Measurements from ENCODE around the gene GMEB1.
"Not testable (repeated sequence)": the region's sequence is repeated elsewhere in the genome, so short reads cannot be mapped to it uniquely, and the experiment has no call there.

GMEB1 gene

GRCh38 chr1:28671254-28671780 lies 2.7 kb downstream of the GMEB1 start:
- no peak for DNase-seq (ENCODE audit: low spot score)

GRCh38 chr1:28672971-28673370 lies 4.4 kb downstream of the GMEB1 start:
- not testable (repeated sequence) for DNase-seq (ENCODE audit: low spot score)

GRCh38 chr1:28675924-28676257 lies 7.3 kb downstream of the GMEB1 start:
- no peak for DNase-seq (ENCODE audit: low spot score)

DNA sequence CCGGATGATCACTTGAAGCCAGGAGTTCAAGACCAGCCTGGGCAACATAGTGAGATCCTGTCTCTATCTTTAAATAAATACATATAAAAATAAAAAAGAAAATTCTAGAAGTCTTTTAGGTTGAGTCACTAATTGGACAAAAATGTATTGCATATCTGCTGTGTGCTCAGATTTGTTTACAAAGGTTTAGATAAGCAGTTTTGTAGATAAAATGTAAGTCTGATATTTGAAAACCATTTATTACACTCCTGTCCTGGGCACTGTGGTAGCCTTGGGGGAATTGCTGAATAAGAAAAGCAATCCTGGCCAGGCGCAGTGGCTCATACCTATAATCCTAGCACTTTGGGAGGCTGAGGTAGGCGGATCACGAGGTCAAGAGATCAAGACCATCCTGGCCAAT lies 11.6 kb downstream of the GMEB1 start:
- no peak for DNase-seq (ENCODE audit: low spot score)

GRCh38 chr1:28682840-28683239 lies 14.3 kb downstream of the GMEB1 start:
- no peak for DNase-seq (ENCODE audit: low spot score)

DNA sequence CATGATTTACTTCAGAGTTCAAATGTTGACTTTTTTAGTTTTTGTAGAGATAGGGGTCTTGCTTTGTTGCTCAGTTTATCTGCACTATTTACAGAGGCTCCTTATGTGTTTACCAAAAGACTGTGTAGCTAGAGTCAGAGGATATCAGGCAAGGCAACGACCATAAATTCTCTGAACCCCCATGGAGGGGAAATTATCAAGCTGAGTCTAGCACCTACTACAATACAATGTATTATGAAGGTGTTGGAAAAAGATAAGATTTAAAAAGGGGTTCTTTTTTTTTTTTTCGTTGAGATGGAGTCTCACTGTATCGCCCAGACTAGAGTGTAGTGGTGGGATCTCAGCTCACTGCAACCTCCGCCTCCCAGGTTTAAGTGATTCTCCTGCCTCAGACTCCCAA lies 16.4 kb downstream of the GMEB1 start:
- no peak for DNase-seq (ENCODE audit: low spot score)

GRCh38 chr1:28691627-28692026 lies 23.0 kb downstream of the GMEB1 start:
- not testable (repeated sequence) for DNase-seq (ENCODE audit: low spot score)

- DNase-seq (ENCODE audit: low spot score), result no peak
Observed at GRCh38 chr1:28703629-28704028, 35.0 kb downstream of the GMEB1 start.

DNA sequence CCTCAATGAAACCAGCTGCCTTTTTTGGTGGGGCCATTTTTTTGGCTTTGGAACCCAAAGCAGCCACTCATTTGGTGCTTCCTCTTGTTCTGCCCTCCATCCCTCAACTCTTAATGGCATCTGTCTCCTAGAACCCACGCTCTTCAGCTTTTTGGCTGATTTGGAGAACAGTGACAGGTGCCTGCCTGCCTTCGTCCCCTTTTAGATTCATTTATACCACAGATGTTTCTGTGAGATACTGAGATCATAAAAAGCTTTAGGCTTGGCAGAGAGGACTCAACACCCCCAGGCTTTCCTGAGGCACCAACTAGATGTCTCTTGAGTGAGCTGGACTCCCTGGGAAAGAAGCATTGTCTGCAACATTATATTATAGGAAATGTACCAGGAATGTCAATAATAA lies 47.8 kb downstream of the GMEB1 start:
- DNase-seq (ENCODE audit: low spot score), result no peak

- DNase-seq (ENCODE audit: low spot score), result no peak
Observed at GRCh38 chr1:28718166-28718565, 49.6 kb downstream of the GMEB1 start.

- DNase-seq (ENCODE audit: low spot score), result no peak
Observed at GRCh38 chr1:28718586-28719331, 50.2 kb downstream of the GMEB1 start.

GRCh38 chr1:28719332-28719619 lies 50.7 kb downstream of the GMEB1 start:
- DNase-seq (ENCODE audit: low spot score), result no peak

GRCh38 chr1:28720376-28720775 lies 51.8 kb downstream of the GMEB1 start:
- no peak for DNase-seq (ENCODE audit: low spot score)

- peak; percentile 23 for DNase-seq (ENCODE audit: low spot score)
Observed at GRCh38 chr1:28721927-28722326, 53.3 kb downstream of the GMEB1 start.

DNA sequence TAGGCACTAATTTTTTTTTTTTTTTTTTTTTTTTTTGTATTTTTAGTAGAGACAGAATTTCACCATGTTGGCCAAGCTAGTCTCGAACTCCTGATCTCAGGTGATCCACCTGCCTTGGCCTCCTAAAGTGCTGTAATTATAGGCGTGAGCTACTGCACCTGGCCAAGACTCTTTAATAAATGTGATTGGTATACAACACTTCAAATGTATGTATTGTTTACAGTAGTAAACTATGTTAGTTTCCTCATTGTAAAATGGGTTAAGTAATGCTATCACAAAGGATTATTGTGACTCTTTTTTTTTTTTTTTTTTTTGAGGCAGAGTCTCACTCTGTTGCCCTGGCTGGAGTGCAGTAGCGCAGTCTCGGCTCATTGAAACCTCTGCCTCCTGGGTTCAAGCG lies 56.8 kb downstream of the GMEB1 start:
- not testable (repeated sequence) for DNase-seq (ENCODE audit: low spot score)

DNA sequence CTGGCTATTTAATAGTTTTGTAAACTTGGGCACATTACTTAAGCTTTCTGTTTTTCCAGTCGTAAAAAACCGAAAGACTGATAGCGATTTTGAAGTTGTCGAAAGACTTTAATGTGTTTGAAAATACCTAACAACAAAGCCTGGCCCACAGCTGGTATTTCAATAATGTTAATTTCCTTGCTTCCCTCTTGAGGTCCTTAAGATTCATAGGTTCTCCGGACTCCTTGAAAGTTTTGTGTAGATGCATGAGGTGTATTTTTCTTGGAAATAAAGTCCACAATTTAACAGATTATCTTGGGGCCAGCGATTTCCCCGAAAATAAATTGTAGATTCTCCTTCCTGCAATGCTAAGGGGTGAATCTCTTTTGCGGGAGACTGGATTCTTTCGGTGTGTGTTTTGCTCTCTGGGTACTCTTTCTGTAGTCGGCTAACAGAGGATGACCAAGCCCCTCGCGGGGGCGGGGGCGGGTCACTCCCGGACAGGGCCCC lies 67.4 kb downstream of the GMEB1 start:
- DNase-seq (ENCODE audit: low spot score), result no peak

- DNase-seq (ENCODE audit: low spot score), result peak; percentile 94
Observed at GRCh38 chr1:28736450-28737306, 68.1 kb downstream of the GMEB1 start, which contains the start of gene YTHDF2. Gene YTHDF2 (plus strand): TSS chr1:28736940. CDS start chr1:28737121, 181 bp downstream.

- DNase-seq (ENCODE audit: low spot score), result peak; percentile 59
Observed at GRCh38 chr1:28737307-28738132, 68.9 kb downstream of the GMEB1 start.

DNA sequence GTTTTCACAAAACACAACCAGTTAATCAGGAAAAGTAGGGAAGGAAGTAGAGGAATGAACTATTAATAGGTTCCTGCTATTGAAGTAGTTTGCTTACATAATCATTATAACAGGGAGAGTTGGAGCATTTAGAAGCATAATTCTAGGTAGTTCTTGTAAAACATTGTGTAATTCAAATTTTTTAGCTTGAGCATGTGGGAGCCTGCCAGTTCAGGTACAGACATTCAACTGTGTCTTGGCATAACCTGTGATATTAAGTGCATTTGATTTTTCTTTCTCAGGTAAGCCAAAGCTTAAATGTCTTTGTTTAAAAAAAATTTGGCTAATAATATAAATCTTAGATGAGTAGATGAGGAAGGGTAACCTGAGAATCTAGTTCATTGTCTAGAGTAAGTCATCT lies 71.5 kb downstream of the GMEB1 start:
- DNase-seq (ENCODE audit: low spot score), result no peak

GRCh38 chr1:28744184-28744583 lies 75.6 kb downstream of the GMEB1 start:
- no peak for DNase-seq (ENCODE audit: low spot score)

- DNase-seq (ENCODE audit: low spot score), result no peak
Observed at GRCh38 chr1:28745653-28746173, 77.1 kb downstream of the GMEB1 start.

- no peak for DNase-seq (ENCODE audit: low spot score)
Observed at GRCh38 chr1:28750330-28750729, 81.7 kb downstream of the GMEB1 start.

All from SW480 (cell line).